ENCODE results near the gene GDF11.

Gene GDF11

GRCh38 chr12:55795950-55796349 lies 53.0 kb downstream of the GDF11 start:
- H3F3A ChIP-seq (ENCODE audit: insufficient read depth, low read length) = no peaks in the 10 kb centered on the region
- H3K4me3 ChIP-seq (ENCODE audit: low read depth, low read length, poor library complexity, severe bottlenecking) = no peak overlapping the region
- peaks cover 100% of the 10 kb centered on the region for H3K36me3 ChIP-seq (ENCODE audit: insufficient read depth, low read length)
- H3K79me2 ChIP-seq (ENCODE audit: insufficient read depth, low read length) = no peaks in the 10 kb centered on the region
- H4K20me1 ChIP-seq (ENCODE audit: insufficient read depth, low read length) = 0 out of 2 replicates have a peak, but pooled peaks cover 2% of the 10 kb centered on the region
- H3K4me2 ChIP-seq (ENCODE audit: low read length) = no peak overlapping the region
- no peak overlapping the region for H2AFZ ChIP-seq (ENCODE audit: low read length)
- H3K27me3 ChIP-seq (ENCODE audit: insufficient read depth, low read length) = no peaks in the 10 kb centered on the region
- no peaks in the 10 kb centered on the region for H3K9me3 ChIP-seq (ENCODE audit: low read length)
- no peak overlapping the region for H3K27ac ChIP-seq (ENCODE audit: low read depth, low read length, poor library complexity, severe bottlenecking)
- H3K4me1 ChIP-seq (ENCODE audit: insufficient read depth, low read length, severe bottlenecking) = peaks cover 3% of the 10 kb centered on the region
- no peaks in the 10 kb centered on the region for H3K9me2 ChIP-seq (ENCODE audit: low read depth, low read length)
- H3K9ac ChIP-seq (ENCODE audit: low read length) = no peak overlapping the region
- TF ChIP-seq CTCF (IDR thresholded peaks at IDR 0.05; ENCODE audit: low read length) (no peak), EZH2 (IDR thresholded peaks at IDR 0.05; ENCODE audit: borderline replicate concordance, low read length) (no peak)

- H2AFZ ChIP-seq (ENCODE audit: low read length) = no peak overlapping the region
- H3K9me2 ChIP-seq (ENCODE audit: low read depth, low read length) = no peaks in the 10 kb centered on the region
- peaks cover 99% of the 10 kb centered on the region for H3K36me3 ChIP-seq (ENCODE audit: insufficient read depth, low read length)
- H3K9me3 ChIP-seq (ENCODE audit: low read length) = no peaks in the 10 kb centered on the region
- H3F3A ChIP-seq (ENCODE audit: insufficient read depth, low read length) = no peaks in the 10 kb centered on the region
- peaks cover 3% of the 10 kb centered on the region for H3K4me1 ChIP-seq (ENCODE audit: insufficient read depth, low read length, severe bottlenecking)
- 0 out of 2 replicates have a peak, but pooled peaks cover 2% of the 10 kb centered on the region for H4K20me1 ChIP-seq (ENCODE audit: insufficient read depth, low read length)
- H3K4me2 ChIP-seq (ENCODE audit: low read length) = no peak overlapping the region
- no peaks in the 10 kb centered on the region for H3K79me2 ChIP-seq (ENCODE audit: insufficient read depth, low read length)
- peak; percentile 60 for TF ChIP-seq CTCF (IDR thresholded peaks at IDR 0.05; ENCODE audit: low read length)
- TF ChIP-seq EZH2 (IDR thresholded peaks at IDR 0.05; ENCODE audit: borderline replicate concordance, low read length) = no peak
- H3K27ac ChIP-seq (ENCODE audit: low read depth, low read length, poor library complexity, severe bottlenecking) = no peak overlapping the region
- no peak overlapping the region for H3K4me3 ChIP-seq (ENCODE audit: low read depth, low read length, poor library complexity, severe bottlenecking)
- no peak overlapping the region for H3K9ac ChIP-seq (ENCODE audit: low read length)
- H3K27me3 ChIP-seq (ENCODE audit: insufficient read depth, low read length) = no peaks in the 10 kb centered on the region
Observed at GRCh38 chr12:55797068-55797467, 54.1 kb downstream of the GDF11 start.

GRCh38 chr12:55797550-55797949 lies 54.6 kb downstream of the GDF11 start:
- peaks cover 3% of the 10 kb centered on the region for H3K4me1 ChIP-seq (ENCODE audit: insufficient read depth, low read length, severe bottlenecking)

More at GRCh38 chr12:55797550-55797949, 54.6 kb downstream of the GDF11 start:
- Histone ChIP-seq H4K20me1 (ENCODE audit: insufficient read depth, low read length) (0 out of 2 replicates have a peak, but pooled peaks cover 2% of the 10 kb centered on the region), H3K9me2 (ENCODE audit: low read depth, low read length) (no peaks in the 10 kb centered on the region), H3K27me3 (ENCODE audit: insufficient read depth, low read length) (no peaks in the 10 kb centered on the region), H3K27ac (ENCODE audit: low read depth, low read length, poor library complexity, severe bottlenecking) (no peak overlapping the region), H3K79me2 (ENCODE audit: insufficient read depth, low read length) (no peaks in the 10 kb centered on the region), H3F3A (ENCODE audit: insufficient read depth, low read length) (no peaks in the 10 kb centered on the region), H3K9me3 (ENCODE audit: low read length) (no peaks in the 10 kb centered on the region), H3K4me2 (ENCODE audit: low read length) (no peak overlapping the region), H3K36me3 (ENCODE audit: insufficient read depth, low read length) (peaks cover 95% of the 10 kb centered on the region), H2AFZ (ENCODE audit: low read length) (no peak overlapping the region), H3K4me3 (ENCODE audit: low read depth, low read length, poor library complexity, severe bottlenecking) (no peak overlapping the region), H3K9ac (ENCODE audit: low read length) (no peak overlapping the region)
- TF ChIP-seq EZH2 (IDR thresholded peaks at IDR 0.05; ENCODE audit: borderline replicate concordance, low read length) (no peak), CTCF (IDR thresholded peaks at IDR 0.05; ENCODE audit: low read length) (no peak)
